Trophoblast cell (in vitro differentiated cells and primary cell): Measurements from ENCODE around the gene ZNF70.

Experiments
- DNase-seq, 2 donors: peaks; one replicate each; pipeline ENCODE4 v3.0.0-alpha.2; 2016
- H2AFZ ChIP-seq: 2 replicates; pipeline ENCODE4 v1.6.1; 2013; ENCODE audit warnings: low read length, moderate library complexity, mild to moderate bottlenecking; ENCODE audit not compliant: insufficient read depth, poor library complexity
- H2AK5ac ChIP-seq: 2 replicates; pipeline ENCODE4 v1.6.1; 2013; ENCODE audit warnings: mild to moderate bottlenecking, low read length
- H2BK120ac ChIP-seq: 2 replicates; pipeline ENCODE4 v1.6.1; 2013; ENCODE audit warnings: low read length, mild to moderate bottlenecking, moderate library complexity; ENCODE audit not compliant: insufficient read depth, poor library complexity
- H2BK12ac ChIP-seq: 2 replicates; pipeline ENCODE4 v1.6.1; 2013; ENCODE audit warnings: mild to moderate bottlenecking, low read length, moderate library complexity
- H2BK5ac ChIP-seq: 2 replicates; pipeline ENCODE4 v1.6.1; 2013; ENCODE audit warnings: low read length, low read depth, moderate library complexity, mild to moderate bottlenecking; ENCODE audit not compliant: poor library complexity
- H3K14ac ChIP-seq: 2 replicates; pipeline ENCODE4 v1.6.1; 2013; ENCODE audit warnings: mild to moderate bottlenecking, low read length
- H3K18ac ChIP-seq: 2 replicates; pipeline ENCODE4 v1.6.1; 2013; ENCODE audit warnings: mild to moderate bottlenecking, low read length
- H3K23ac ChIP-seq: 2 replicates; pipeline ENCODE4 v1.6.1; 2013; ENCODE audit warnings: low read length
- H3K27ac ChIP-seq: 2 replicates; pipeline ENCODE4 v1.5.1; 2013; ENCODE audit warnings: low read depth, mild to moderate bottlenecking, inconsistent platforms, low read length, moderate library complexity
- H3K27me3 ChIP-seq: 2 replicates; pipeline ENCODE4 v1.6.1; 2013; ENCODE audit warnings: inconsistent platforms, mild to moderate bottlenecking, low read length, moderate library complexity; ENCODE audit not compliant: insufficient read depth
- H3K36me3 ChIP-seq, 2 experiments: 1 replicate in 1 of 2; 2 replicates in 1 of 2; pipeline ENCODE4 v1.6.1; 2013; ENCODE audit warnings: low read length in 2 of 2, mild to moderate bottlenecking in 2 of 2, moderate library complexity in 1 of 2; ENCODE audit not compliant: insufficient read depth in 2 of 2, control insufficient read depth in 1 of 2
- H3K4ac ChIP-seq: 2 replicates; pipeline ENCODE4 v1.6.1; 2013; ENCODE audit warnings: low read depth, mild to moderate bottlenecking, low read length, moderate library complexity
- H3K4me1 ChIP-seq, 2 experiments: 1 replicate in 1 of 2; 2 replicates in 1 of 2; pipeline ENCODE4 v1.6.1; 2013; ENCODE audit warnings: low read length in 2 of 2, mild to moderate bottlenecking in 2 of 2, moderate library complexity in 1 of 2; ENCODE audit not compliant: insufficient read depth in 2 of 2, control insufficient read depth in 1 of 2
- H3K4me2 ChIP-seq: 2 replicates; pipeline ENCODE4 v1.6.1; 2013; ENCODE audit warnings: inconsistent platforms, mild to moderate bottlenecking, low read length, moderate library complexity
- H3K4me3 ChIP-seq: 2 replicates; pipeline ENCODE4 v1.5.1; 2013; ENCODE audit warnings: mild to moderate bottlenecking, low read depth, low read length, inconsistent platforms
- H3K79me1 ChIP-seq: one replicate; pipeline ENCODE4 v1.6.1; 2013; ENCODE audit warnings: low read length
- H3K79me2 ChIP-seq: 2 replicates; pipeline ENCODE4 v1.6.1; 2013; ENCODE audit warnings: low read length, mild to moderate bottlenecking; ENCODE audit not compliant: control insufficient read depth, insufficient read depth, poor library complexity
- H3K9ac ChIP-seq: 2 replicates; pipeline ENCODE4 v1.6.1; 2013; ENCODE audit warnings: mild to moderate bottlenecking, low read length
- H3K9me3 ChIP-seq: 2 replicates; pipeline ENCODE4 v1.6.1; 2013; ENCODE audit warnings: low read depth, mild to moderate bottlenecking, control low read depth, inconsistent platforms, low read length; ENCODE audit not compliant: insufficient read depth
- H4K12ac ChIP-seq: 2 replicates; pipeline ENCODE4 v1.6.1; 2013; ENCODE audit warnings: low read depth, mild to moderate bottlenecking, low read length, moderate library complexity
- H4K8ac ChIP-seq: 2 replicates; pipeline ENCODE4 v1.6.1; 2013; ENCODE audit warnings: low read depth, mild to moderate bottlenecking, low read length, moderate library complexity
- H4K91ac ChIP-seq: one replicate; pipeline ENCODE4 v1.6.1; 2013; ENCODE audit warnings: low read depth, mild to moderate bottlenecking, low read length, moderate library complexity
- WGBS: extraction: QIAGEN DNeasy Blood & Tissue Kit; methylation state at CpG from one replicate; pipeline ENCODE4 v1.1.7; 2013; ENCODE audit warnings: missing lambda C conversion rate; ENCODE audit not compliant: insufficient read length, insufficient coverage; ENCODE audit errors: extremely low coverage; 5-methylcytosine and 5-hydroxymethylcytosine counted together

The ZNF70 gene

DNA sequence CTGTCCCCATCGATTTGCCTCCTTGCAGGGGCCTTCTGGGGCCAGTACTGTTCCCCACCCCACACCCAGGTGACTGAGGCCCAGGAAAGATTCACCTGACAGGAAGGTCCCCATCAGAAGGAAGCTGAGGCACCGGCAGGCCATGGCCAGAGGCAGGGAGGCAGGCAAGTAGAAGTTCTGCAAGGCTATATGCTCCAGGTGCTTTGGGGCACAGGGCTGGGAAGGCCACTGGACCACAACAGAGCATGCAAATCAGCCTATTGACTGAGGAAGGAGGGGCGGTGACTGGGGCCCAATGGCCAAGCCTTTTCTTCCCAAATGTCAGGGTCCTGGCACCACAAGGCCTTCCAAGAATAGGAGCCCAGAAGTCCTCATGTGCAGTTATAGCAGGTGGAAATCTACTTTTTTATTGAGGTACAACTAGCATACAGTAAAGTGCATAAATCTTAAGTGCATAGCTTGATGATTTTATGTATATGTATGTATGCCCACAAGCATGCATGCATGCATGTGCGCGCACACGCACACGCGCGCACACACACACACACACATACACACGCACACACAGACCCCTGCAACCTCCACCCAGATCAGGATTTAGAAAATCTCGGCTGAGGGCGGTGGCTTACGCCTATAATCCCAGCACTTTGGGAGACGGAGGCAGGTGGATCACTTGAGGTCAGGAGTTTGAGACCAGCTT is 3.5 kb upstream of the ZNF70 start, which contains the start of gene VPREB3:
TSS of gene VPREB3 (minus strand) at position 206 of the 700 bp plus-strand sequence. CDS start at position 144, 62 bp downstream.
- Histone ChIP-seq H3K79me2 (peaks cover 6% of the 10 kb centered on the region), H3K14ac (no peak within 1 kb of the TSS), H4K91ac (no peak within 1 kb of the TSS), H3K23ac (no peak within 1 kb of the TSS), H3K9me3 (peaks cover 3% of the 10 kb centered on the region), H4K8ac (no peak within 1 kb of the TSS), H2AK5ac (no peak within 1 kb of the TSS), H3K27me3 (no peaks in the 10 kb centered on the region), H2BK5ac (no peak within 1 kb of the TSS), H3K4ac (no peak within 1 kb of the TSS), H3K4me1 (peaks cover 2 to 7% of the 10 kb centered on the region in 2 experiments), H3K79me1 (peaks cover 11% of the 10 kb centered on the region), H3K9ac (no peak within 1 kb of the TSS), H3K4me2 (no peak within 1 kb of the TSS), H3K18ac (no peak within 1 kb of the TSS), H2BK120ac (no peak within 1 kb of the TSS), H4K12ac (no peak within 1 kb of the TSS), H3K4me3 (no peak within 1 kb of the TSS), H2AFZ (no peak within 1 kb of the TSS), H3K36me3 (no peaks in the 10 kb centered on the region), H3K27ac (no peak within 1 kb of the TSS), H2BK12ac (no peak within 1 kb of the TSS)
- DNase-seq: no peak
- no CpG with 5 or more reads among the region's 14 CpGs for WGBS

DNA sequence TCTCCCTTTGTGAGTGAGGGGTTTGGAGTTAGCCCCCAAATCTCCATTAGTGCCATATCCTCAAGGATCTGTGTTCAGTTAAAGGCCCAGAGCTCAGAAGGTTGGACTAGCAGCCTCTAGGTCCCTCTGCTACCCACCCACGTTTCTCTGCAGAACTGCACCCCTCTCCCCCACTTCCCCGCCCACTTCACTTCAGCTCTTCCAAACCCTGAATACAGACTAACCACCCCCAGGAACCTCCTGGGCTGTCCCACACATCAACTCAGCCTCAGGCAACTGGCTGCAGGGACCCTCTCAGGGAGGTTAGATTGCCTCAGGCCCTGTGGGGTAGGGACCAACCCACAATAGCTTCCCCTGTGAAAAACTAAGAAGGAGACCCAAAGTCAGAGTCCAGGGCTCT is 2.5 kb upstream of the ZNF70 start:
- DNase-seq: no peak
- H3K14ac ChIP-seq: no peak overlapping the region
- no peak overlapping the region for H3K23ac ChIP-seq
- H3K9me3 ChIP-seq: peaks cover 3% of the 10 kb centered on the region
- no peaks in the 10 kb centered on the region for H3K36me3 ChIP-seq
- H3K27me3 ChIP-seq: no peaks in the 10 kb centered on the region
- no peak overlapping the region for H2AFZ ChIP-seq
- H3K4me2 ChIP-seq: no peak overlapping the region
- H3K27ac ChIP-seq: no peak overlapping the region
- no peak overlapping the region for H4K8ac ChIP-seq
- H3K18ac ChIP-seq: no peak overlapping the region
- H3K9ac ChIP-seq: no peak overlapping the region
- H4K91ac ChIP-seq: no peak overlapping the region
- no peak overlapping the region for H2BK5ac ChIP-seq
- no peak overlapping the region for H2AK5ac ChIP-seq
- H3K4me1 ChIP-seq: peaks cover 2 to 7% of the 10 kb centered on the region in 2 experiments
- WGBS: no CpG with 5 or more reads among the region's 2 CpGs
- H3K79me1 ChIP-seq: peaks cover 11% of the 10 kb centered on the region
- no peak overlapping the region for H4K12ac ChIP-seq
- peaks cover 6% of the 10 kb centered on the region for H3K79me2 ChIP-seq
- H2BK120ac ChIP-seq: no peak overlapping the region
- H3K4ac ChIP-seq: no peak overlapping the region
- H3K4me3 ChIP-seq: no peak overlapping the region
- H2BK12ac ChIP-seq: no peak overlapping the region

DNA sequence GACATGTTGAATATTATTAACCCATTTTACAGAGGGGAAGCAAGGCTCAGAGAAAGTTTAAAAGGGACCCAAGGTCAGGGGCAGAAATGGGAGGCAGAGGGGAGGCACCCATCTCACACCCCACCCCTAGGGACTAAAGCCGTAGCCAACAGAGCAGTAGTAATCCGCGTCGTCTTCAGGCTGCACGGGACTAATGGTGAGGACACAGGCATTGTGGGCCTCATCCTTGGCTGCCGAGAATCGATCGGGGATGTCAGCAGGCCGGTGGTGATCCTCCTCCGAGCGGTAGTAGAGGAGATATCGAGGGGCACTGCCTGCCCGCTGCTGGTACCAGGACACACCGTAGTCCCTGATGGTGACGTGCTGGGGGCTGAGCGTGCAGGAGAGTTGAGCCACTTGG is 1.8 kb upstream of the ZNF70 start:
- Histone ChIP-seq H3K9me3 (peaks cover 3% of the 10 kb centered on the region), H4K12ac (no peak overlapping the region), H3K4me2 (no peak overlapping the region), H4K91ac (no peak overlapping the region), H2BK12ac (no peak overlapping the region), H3K14ac (no peak overlapping the region), H3K4me1 (peaks cover 2 to 7% of the 10 kb centered on the region in 2 experiments), H3K27me3 (no peaks in the 10 kb centered on the region), H2AK5ac (no peak overlapping the region), H3K4me3 (peak overlapping the region; percentile 18), H2AFZ (no peak overlapping the region), H4K8ac (no peak overlapping the region), H3K27ac (no peak overlapping the region), H3K79me2 (peaks cover 6% of the 10 kb centered on the region), H3K9ac (peak overlapping the region; percentile 5), H3K23ac (no peak overlapping the region), H3K36me3 (no peaks in the 10 kb centered on the region), H3K79me1 (peaks cover 11% of the 10 kb centered on the region), H2BK120ac (no peak overlapping the region), H3K18ac (no peak overlapping the region), H3K4ac (no peak overlapping the region), H2BK5ac (no peak overlapping the region)
- no peak for DNase-seq
- WGBS: no CpG with 5 or more reads among the region's 16 CpGs

DNA sequence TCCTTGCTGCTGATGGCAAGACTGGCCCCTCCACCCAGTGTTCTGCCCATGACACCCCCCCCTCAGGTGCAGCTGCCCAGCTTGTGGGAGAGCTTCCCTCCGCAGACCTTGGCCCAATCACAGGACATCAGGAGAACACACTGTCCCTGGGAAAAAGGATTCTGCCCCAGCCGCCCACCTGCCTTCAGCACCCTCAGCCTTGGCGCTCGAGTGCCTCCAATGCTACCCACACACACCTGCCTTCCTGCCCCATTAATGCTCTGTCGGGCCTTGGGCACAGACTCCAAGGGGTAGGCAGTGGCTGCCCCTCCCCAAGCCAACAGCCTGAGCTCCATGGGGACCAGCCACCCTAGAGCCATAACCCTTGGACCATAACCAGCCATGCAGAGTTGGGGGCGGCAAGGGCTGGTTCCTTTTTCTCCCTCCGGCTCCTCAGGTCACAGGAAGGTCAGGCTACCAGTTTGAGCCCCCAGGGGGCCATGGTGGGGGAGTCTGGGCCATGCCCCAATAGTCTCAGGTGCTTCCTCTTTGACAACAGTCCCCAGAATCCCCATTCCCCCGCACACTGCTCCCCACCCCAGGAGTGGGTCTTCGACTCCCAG is 1.3 kb upstream of the ZNF70 start:
- no peak overlapping the region for H4K8ac ChIP-seq
- peaks cover 2 to 7% of the 10 kb centered on the region in 2 experiments for H3K4me1 ChIP-seq
- no CpG with 5 or more reads among the region's 9 CpGs for WGBS
- H3K79me2 ChIP-seq: peaks cover 6% of the 10 kb centered on the region
- no peak overlapping the region for H3K4ac ChIP-seq
- no peak overlapping the region for H3K27ac ChIP-seq
- no peak overlapping the region for H3K23ac ChIP-seq
- no peak overlapping the region for H3K14ac ChIP-seq
- H3K79me1 ChIP-seq: peaks cover 11% of the 10 kb centered on the region
- H2AFZ ChIP-seq: no peak overlapping the region
- DNase-seq: no peak
- H3K4me2 ChIP-seq: no peak overlapping the region
- peaks cover 3% of the 10 kb centered on the region for H3K9me3 ChIP-seq
- no peak overlapping the region for H3K18ac ChIP-seq
- no peaks in the 10 kb centered on the region for H3K36me3 ChIP-seq
- no peak overlapping the region for H4K12ac ChIP-seq
- no peak overlapping the region for H2AK5ac ChIP-seq
- no peak overlapping the region for H4K91ac ChIP-seq
- H3K9ac ChIP-seq: peak overlapping the region; percentile 42
- peak overlapping the region; percentile 44 for H3K4me3 ChIP-seq
- no peak overlapping the region for H2BK12ac ChIP-seq
- no peaks in the 10 kb centered on the region for H3K27me3 ChIP-seq
- H2BK120ac ChIP-seq: no peak overlapping the region
- no peak overlapping the region for H2BK5ac ChIP-seq
